Body of pancreas (tissue), 4 donors: ENCODE results near the gene RBBP7. TPM values are rescaled to one million over a fixed set of nuclear protein-coding genes. Genes with fewer than 3 reads are reported as not detected.

Source experiments
- ATAC-seq: fragments of 150-250 bp; one replicate; pipeline ENCODE4 v1.9.1; 2016
- DNase-seq, 4 donors: peaks; one replicate each; pipeline ENCODE4 v3.0.0-alpha.2; 2019
- H3K27ac ChIP-seq, 4 donors: fragments of 200-600 bp; sonication (generic); 1 replicate in 3 of 4; 2 replicates in 1 of 4; pipeline versions ENCODE4 v1.5.1 to v1.6.1; 2016 to 2019; ENCODE audit warnings: mild to moderate bottlenecking in 1 of 4, mixed read lengths in 1 of 4, moderate library complexity in 1 of 4
- H3K27me3 ChIP-seq, 2 donors: fragments of 200-600 bp; sonication (generic); one replicate each; pipeline ENCODE4 v1.6.0; 2016; ENCODE audit warnings: mild to moderate bottlenecking in 1 of 2
- H3K36me3 ChIP-seq, 2 donors: fragments of 200-600 bp; sonication (generic); replicated peaks in 1 of 2; 2 replicates each; pipeline ENCODE4 v1.5.1; 2016; ENCODE audit warnings: low read depth in 2 of 2; ENCODE audit not compliant: insufficient read depth in 1 of 2
- H3K4me1 ChIP-seq: fragments of 200-600 bp; sonication (generic); one replicate; pipeline ENCODE4 v1.6.0; 2016
- H3K4me3 ChIP-seq, 2 donors: fragments of 200-600 bp; sonication (generic); 1 replicate in 1 of 2; 2 replicates in 1 of 2; pipeline ENCODE4 v1.5.1; 2016 to 2019
- H3K9me3 ChIP-seq, 3 donors: fragments of 200-600 bp; sonication (generic); 1 replicate in 2 of 3; 2 replicates in 1 of 3; pipeline ENCODE4 v1.5.1; 2016
- CTCF ChIP-seq, 7 experiments: fragments of 450-650 bp in 4 of 7; fragments of 200-600 bp in 3 of 7; sonication (generic) in 3 of 7; IDR thresholded peaks; one replicate each; pipeline ENCODE4 v1.5.1; 2016 to 2019; ENCODE audit warnings: antibody characterized with exemption in 7 of 7
- POLR2A ChIP-seq, 3 donors: fragments of 450-650 bp; IDR thresholded peaks; one replicate each; pipeline ENCODE4 v1.6.1; 2016; ENCODE audit warnings: antibody characterized with exemption in 3 of 3, mild to moderate bottlenecking in 2 of 3
- WGBS, 2 donors: methylation state at CpG; one replicate each; pipeline ENCODE4 v1.1.5; 2017; 5-methylcytosine and 5-hydroxymethylcytosine counted together
- intact Hi-C: fragments of 100-400 bp; cut with DNase I; formaldehyde crosslinking; loops from one replicate; pipeline ENCODE4 v1.15.1; 2023
- total RNA-seq, 2 donors: library from RNA; depleted of rRNA; stranded (reverse); fragments of >200 nt; gene quantifications; one replicate each; pipeline ENCODE4 v1.1.0, GENCODE V29; 2016

Gene RBBP7
- total RNA-seq, 2 donors from 2014 or later = 39.4 to 53.7 TPM

DNA sequence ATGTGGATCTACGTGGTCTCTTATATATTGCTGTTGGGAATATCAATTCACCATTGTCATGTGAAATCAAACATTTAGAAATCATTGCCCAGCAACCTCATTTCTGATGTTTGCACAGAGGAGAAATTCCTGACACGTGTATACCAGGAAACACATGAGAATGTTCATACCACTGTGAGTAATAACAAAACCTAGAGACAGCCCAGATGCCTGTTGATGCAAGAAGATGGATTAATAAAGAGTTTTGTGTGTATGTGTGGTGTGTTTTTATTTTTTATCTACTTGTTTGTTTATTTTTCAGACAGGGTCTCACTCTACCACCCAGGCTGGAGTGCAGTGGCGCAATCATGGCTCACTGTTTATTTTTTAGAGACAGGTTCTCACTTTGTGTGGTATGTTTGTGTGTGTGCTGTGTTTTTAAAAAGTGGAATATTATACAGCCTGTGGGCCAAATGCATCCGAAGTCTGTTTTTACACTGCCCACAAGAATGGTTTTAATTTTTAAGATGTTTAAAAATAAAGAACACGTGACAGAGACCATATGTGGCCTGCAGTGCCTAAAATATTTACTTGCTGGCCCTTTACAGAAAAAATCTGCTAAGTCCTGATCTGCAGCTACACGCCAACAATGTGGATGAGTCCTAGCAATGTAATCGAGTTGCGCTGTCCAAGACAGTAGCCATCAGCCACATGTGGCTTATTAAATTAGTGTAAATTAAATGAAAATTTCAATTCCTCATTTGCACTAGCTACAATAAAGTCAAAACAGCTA lies 44.7 kb downstream of the RBBP7 start:
- Histone ChIP-seq H3K4me1 (peaks cover 13% of the 10 kb centered on the region), H3K27me3 (no peaks in the 10 kb centered on the region), H3K9me3 (no peaks in the 10 kb centered on the region), H3K27ac (no peak overlapping the region), H3K36me3 (peaks cover 0 to 2% of the 10 kb centered on the region in 2 donors), H3K4me3 (no peak overlapping the region)
- ATAC-seq = no peak
- TF ChIP-seq POLR2A (IDR thresholded peaks at IDR 0.05) (no peak), CTCF (IDR thresholded peaks at IDR 0.05) (no peak)
- intact Hi-C loops = no loop called here
- no peak for DNase-seq
- WGBS, 2 donors = 71 to 77% methylated on average over 8 of the region's 8 CpGs

DNA sequence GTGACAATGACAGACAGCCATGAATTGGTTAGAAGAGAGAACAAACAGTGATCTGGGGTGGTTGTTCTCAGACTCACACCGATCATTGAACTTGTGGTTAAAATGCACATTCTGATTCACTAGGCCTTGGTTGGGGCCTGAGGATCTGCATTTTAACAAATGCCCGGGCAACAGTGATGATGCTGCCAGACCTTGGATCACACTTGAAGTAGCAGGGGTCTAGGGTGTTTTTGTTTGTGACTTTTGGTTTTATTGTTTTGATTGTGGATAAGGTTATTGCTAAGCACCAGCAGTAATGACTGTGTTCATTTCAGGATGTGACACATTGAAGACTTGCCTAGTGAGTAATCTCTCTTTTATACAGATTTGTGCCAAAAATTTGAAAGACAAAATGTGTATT lies 47.4 kb downstream of the RBBP7 start:
- Histone ChIP-seq H3K4me3 (no peak overlapping the region), H3K27ac (no peak overlapping the region), H3K4me1 (peaks cover 7% of the 10 kb centered on the region), H3K9me3 (no peaks in the 10 kb centered on the region), H3K27me3 (no peaks in the 10 kb centered on the region), H3K36me3 (peaks cover 0 to 2% of the 10 kb centered on the region in 2 donors)
- TF ChIP-seq POLR2A (IDR thresholded peaks at IDR 0.05) (no peak), CTCF (IDR thresholded peaks at IDR 0.05) (no peak)
- ATAC-seq = no peak
- intact Hi-C loops = no loop called here
- WGBS, 2 donors = 71 to 89% methylated on average over 2 of the region's 2 CpGs
- DNase-seq = no peak

- no peak for TF ChIP-seq POLR2A (IDR thresholded peaks at IDR 0.05)
- TF ChIP-seq CTCF (IDR thresholded peaks at IDR 0.05) = no peak
- DNase-seq = no peak
- intact Hi-C loops = no loop called here
- H3K9me3 ChIP-seq = no peaks in the 10 kb centered on the region
- no peaks in the 10 kb centered on the region for H3K27me3 ChIP-seq
- H3K27ac ChIP-seq = no peak overlapping the region
- no peak for ATAC-seq
- WGBS, 2 donors = 55 to 59% methylated on average over 5 of the region's 5 CpGs
- H3K4me3 ChIP-seq = no peak overlapping the region
- H3K36me3 ChIP-seq = peaks cover 0 to 2% of the 10 kb centered on the region in 2 donors
- H3K4me1 ChIP-seq = no peaks in the 10 kb centered on the region
These were observed 50.5 kb downstream of the RBBP7 start for GRCh38 chrX:16819634-16820033.

- Histone ChIP-seq H3K36me3 (no peaks in the 10 kb centered on the region), H3K27me3 (no peaks in the 10 kb centered on the region), H3K4me1 (no peaks in the 10 kb centered on the region), H3K27ac (no peak overlapping the region), H3K4me3 (no peak overlapping the region), H3K9me3 (no peaks in the 10 kb centered on the region)
- ATAC-seq (no peak), DNase-seq (no peak)
- WGBS, 2 donors = 67 to 100% methylated on average over 1 of the region's 1 CpG
- no peak for TF ChIP-seq CTCF (IDR thresholded peaks at IDR 0.05)
- no peak for TF ChIP-seq POLR2A (IDR thresholded peaks at IDR 0.05)
- intact Hi-C loops = no loop called here
These were observed 55.6 kb downstream of the RBBP7 start for GRCh38 chrX:16814597-16814996.
